HT-29 (cell line): ENCODE data around the gene PREB. TPM values are rescaled to one million over a fixed set of nuclear protein-coding genes. Genes with fewer than 3 reads are reported as not detected.
A peak's percentile ranks its signal among the peaks of the same experiment; 100 is the strongest.
"Not testable (repeated sequence)": the region's sequence is repeated elsewhere in the genome, so short reads cannot be mapped to it uniquely, and the experiment has no call there.

Experiments
- DNase-seq: peaks from one replicate; pipeline ENCODE4 v3.0.0-alpha.2; 2015; ENCODE audit warnings: low spot score
- total RNA-seq: library from RNA; depleted of rRNA; stranded (reverse); fragments of >200 nt; shearing (Covaris generic); gene quantifications from 2 replicates; pipeline ENCODE4 v1.2.3, GENCODE V29; 2014; rRNA removed

The PREB gene
- total RNA-seq: 84.6 and 96.2 TPM in 2 replicates

- peak; percentile 95 for DNase-seq
Measured at GRCh38 chr2:27133905-27134780, at the start of gene PREB. PREB (minus strand) TSS chr2:27134636; CDS start chr2:27134421, 215 bp downstream.

- no peak for DNase-seq
Measured at GRCh38 chr2:27184115-27184514, 49.7 kb upstream of the PREB start.

GRCh38 chr2:27182346-27182745, 47.9 kb upstream of the PREB start:
- no peak for DNase-seq

- DNase-seq: no peak
Measured at GRCh38 chr2:27179344-27180000, 45.0 kb upstream of the PREB start.

GRCh38 chr2:27178469-27178868, 44.0 kb upstream of the PREB start:
- no peak for DNase-seq

- DNase-seq: no peak
Measured at GRCh38 chr2:27177441-27178351, 43.3 kb upstream of the PREB start.

- DNase-seq: not testable (repeated sequence)
Measured at GRCh38 chr2:27175781-27176180, 41.3 kb upstream of the PREB start.

- DNase-seq: no peak
Measured at GRCh38 chr2:27175330-27175729, 40.9 kb upstream of the PREB start.

GRCh38 chr2:27174638-27175037, 40.2 kb upstream of the PREB start:
- no peak for DNase-seq

GRCh38 chr2:27171351-27171848, 37.0 kb upstream of the PREB start:
- DNase-seq: no peak

- DNase-seq: no peak
Measured at GRCh38 chr2:27170581-27171337, 36.3 kb upstream of the PREB start.

- DNase-seq: no peak
Measured at GRCh38 chr2:27164960-27165763, 30.7 kb upstream of the PREB start.

- DNase-seq: no peak
Measured at GRCh38 chr2:27162151-27163121, 28.0 kb upstream of the PREB start.

- no peak for DNase-seq
Measured at GRCh38 chr2:27160191-27160590, 25.8 kb upstream of the PREB start.

- no peak for DNase-seq
Measured at GRCh38 chr2:27159271-27159670, 24.8 kb upstream of the PREB start.

GRCh38 chr2:27158468-27158867, 24.0 kb upstream of the PREB start:
- no peak for DNase-seq

GRCh38 chr2:27155069-27155520, 20.7 kb upstream of the PREB start:
- no peak for DNase-seq

- DNase-seq: no peak
Measured at GRCh38 chr2:27154488-27154887, 20.1 kb upstream of the PREB start.
